T-helper 9 cell (primary cell): Measurements from ENCODE around the gene CD248.
"Not testable (repeated sequence)": the region's sequence is repeated elsewhere in the genome, so short reads cannot be mapped to it uniquely, and the experiment has no call there.

Experiments used
- DNase-seq: peaks from one replicate; pipeline ENCODE4 v3.0.0-alpha.2; 2020

The CD248 gene

DNA sequence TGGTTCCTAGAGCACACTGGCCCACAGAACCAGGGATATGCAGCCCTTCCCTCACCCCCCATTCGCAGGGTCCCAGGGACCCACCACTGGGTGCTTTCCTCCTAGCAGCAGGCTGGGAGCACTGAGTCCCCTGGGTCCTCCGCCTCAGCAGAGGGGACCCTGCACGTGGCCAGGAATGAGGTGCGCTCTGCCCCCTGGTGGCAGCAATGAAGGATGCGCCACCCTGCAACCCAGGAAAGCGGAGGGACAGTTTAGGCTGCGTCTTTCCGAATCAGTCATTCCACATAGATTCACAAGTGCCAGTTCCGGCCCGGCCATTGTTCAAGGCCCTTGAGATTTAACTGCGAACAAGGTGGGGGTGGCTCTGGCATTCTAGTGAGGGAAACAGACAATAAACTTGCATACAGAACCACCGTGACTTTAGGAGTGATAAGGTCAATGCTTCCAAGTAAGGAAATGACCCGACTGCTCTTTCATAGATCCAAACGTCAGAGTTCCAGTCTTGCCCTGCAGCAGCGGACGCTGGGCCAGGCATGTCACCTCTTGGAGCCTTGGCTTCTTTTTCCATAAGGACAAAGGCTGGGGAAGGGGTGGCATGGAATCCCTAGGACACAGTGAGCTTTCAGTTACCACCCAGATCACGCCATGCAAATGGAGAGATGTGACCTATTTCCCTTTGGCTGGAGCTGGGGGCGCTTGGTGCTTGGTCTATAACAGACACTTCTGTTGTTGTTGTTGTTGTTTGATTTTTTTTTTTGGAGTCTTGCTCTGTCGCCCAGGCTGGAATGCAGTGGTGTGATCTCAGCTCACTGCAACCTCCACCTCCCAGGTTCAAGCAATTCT is 11.7 kb upstream of the CD248 start:
- peak; percentile 75 for DNase-seq

DNA sequence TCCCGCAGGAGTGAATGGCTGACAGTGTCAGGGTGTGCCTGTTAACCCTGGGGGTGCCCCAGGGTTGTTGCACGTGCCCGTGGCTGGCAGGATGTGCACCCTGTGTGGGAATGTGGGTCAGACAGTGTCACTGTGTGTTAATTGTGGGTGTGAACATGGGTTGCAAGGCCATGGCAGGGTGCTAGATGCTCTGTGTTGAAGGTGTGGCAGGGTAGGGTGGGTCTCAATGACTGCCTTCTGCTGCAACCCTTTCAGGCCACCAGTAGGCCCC is 11.1 kb upstream of the CD248 start:
- DNase-seq: no peak

DNA sequence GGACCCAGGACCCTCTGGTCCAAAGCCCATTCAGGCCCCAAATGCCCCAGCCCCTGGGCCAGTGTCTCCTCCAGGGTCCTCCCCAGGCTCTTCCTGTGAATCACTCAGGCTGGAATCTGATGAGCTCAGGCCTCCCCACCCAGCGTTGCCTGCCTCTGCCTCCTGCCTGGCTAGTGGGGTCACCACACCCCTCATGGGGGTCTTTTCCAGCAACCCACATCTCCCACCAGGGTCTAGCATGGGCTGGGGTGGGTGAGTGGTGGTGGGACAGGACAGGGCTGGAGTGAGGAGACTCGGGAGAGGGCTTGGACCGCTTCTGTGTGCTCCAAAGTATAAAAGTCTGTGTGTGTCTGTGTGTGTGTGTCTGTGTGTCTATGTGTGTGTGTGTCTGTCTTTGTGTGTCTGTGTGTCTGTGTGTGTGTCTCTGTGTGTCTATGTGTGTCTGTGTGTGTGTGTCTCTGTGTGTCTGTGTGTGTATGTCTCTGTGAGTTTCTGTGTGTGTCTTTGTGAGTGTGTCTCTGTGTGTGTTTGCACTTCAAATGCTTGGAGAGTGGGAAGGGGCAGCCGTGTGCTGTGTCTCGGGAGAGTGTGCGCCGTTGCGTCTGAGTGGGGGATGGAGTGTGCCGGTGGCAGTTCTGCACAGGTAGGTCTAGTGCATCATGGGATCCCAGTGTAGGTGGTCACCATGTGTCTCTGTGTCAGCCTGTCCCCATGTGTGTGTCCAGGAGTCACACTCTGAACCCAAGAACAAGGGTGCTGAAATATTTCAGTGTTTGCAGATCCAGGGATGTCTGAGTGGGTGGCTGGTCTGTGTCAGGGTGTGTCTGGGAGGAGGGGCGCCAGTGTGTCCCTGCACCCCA is 10.6 kb upstream of the CD248 start:
- no peak for DNase-seq

DNA sequence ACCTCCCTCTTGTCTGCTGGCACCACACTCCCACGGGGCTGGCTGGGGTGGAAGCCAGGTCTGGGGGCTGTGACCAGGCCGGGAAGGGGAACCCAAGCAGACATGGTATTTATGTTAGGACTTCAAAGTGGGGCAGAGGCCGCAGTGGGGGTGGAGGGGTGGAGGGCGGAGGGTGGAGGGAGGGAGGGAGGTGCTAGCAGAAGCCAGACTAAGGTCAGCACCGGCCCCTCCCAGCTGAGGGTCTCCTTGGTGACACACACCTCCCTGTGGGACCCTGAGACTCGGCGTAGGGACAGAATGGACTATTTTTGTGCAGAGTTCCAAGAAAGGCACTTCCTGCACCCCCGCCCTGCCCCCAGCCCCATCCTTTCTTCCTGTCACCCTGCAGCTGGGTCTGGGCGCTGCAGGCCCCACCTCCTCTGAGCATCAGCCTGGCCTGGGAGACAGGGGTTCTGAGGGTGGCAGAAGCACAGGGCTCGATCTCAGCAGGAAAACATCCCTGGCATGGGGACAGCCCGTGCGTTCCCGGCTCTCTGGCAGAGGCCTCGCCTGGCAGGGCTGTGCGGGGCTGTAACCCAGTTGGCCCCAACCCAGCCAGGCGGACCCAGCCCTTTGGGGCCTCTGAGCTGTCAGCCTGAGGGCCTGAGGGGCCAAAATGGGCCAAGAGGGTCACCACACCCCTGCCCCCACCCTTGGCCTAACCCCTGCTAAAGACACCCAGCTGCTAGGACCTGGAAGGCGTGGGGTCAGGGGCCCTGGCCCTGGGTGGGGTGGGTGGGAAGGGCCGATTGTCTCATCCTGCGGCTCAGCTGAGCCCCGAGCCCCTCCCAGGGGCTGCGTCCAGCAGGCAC is 9.6 kb upstream of the CD248 start:
- DNase-seq: no peak

DNA sequence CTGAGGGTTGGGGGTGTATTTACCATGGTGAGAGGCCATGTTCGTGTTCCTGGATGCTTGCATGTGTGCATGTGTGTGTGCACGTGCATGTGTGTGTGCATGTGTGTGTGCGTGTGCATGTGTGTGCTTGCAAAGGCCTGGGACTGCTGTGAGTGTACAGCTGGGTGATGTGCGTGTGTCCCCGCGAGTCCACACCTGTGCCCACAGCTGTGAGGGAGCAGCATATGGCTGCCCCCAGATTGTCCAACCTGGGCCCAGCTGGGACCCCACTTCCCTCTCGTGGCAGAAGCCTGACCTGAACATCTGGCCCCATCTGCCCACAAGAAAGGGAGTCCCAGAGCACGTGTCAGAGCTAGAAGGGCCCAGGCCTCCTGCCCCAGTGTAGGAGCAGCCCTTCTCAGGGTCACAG is 8.4 kb upstream of the CD248 start:
- DNase-seq: no peak

DNA sequence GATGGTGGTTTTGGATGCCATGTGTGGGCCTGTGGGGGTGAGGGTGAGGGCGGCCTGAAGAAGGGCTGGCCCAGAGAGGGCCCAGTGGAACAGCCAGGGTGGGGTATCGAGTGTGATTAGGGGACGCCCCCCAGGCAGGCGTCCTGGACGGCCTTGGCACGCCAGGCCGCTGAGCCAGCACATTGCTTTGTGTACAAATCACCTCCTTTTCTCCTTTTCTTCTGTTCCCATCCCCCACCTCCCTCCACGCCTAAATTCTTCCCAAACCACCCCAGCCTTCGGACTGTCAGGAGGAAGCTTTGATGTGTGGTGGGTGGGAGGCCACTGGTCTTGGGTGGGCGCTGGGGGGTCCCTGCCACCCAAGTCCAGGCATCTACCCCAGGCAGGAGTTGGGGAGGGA is 7.8 kb upstream of the CD248 start:
- DNase-seq: no peak

DNA sequence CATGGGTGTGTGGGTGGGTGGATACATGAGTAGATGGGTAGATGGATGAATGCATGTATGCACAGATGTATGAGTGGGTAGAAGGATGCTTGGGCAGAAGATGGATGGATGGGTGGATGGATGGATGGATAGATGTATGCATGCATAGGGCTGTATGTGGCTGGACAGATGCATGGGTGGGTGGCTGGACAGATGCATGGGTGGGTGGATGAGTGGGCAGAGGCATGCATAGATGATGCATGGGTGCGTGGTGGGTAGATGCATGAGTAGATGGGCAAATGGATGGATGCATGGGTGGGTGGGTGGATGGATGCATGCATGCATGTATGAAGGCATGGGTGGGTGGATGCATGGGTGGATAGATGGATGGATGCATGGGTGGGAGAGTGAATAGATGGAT is 6.8 kb upstream of the CD248 start:
- no peak for DNase-seq

DNA sequence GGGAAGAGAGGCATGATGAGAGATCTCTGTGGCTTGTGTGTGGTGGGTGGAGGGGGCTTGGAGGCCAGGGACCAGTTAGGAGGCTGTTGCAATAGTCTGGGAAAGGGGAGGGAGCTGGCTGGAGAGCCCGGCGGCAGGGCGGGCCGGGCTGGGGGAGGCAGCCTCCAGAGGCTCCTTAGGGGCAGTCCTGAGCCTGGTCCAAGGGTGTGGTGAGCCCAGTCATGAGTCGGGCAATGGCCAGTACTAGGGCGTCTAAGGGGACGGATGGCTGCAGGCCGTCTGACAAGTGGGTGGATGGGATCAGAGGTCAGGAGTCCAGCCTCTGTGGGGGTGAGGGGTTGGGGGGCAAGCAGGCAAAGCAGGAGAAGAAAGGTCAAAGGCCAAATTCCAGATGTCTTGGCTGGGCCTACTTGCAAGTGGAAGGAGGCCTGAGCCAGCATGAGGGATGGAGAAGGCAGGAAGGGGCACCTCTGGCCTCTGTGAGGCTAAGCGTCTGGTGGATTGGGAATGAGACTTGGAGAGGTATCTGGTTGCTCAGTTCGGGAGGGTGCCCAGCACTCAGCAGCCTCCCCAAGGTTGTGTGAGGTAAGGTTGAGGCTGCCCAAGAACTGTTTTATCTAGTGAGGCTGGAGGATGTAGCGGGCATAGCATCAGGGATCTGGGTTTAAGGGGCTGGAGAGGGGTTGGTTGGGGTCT is 6.0 kb upstream of the CD248 start:
- no peak for DNase-seq

DNA sequence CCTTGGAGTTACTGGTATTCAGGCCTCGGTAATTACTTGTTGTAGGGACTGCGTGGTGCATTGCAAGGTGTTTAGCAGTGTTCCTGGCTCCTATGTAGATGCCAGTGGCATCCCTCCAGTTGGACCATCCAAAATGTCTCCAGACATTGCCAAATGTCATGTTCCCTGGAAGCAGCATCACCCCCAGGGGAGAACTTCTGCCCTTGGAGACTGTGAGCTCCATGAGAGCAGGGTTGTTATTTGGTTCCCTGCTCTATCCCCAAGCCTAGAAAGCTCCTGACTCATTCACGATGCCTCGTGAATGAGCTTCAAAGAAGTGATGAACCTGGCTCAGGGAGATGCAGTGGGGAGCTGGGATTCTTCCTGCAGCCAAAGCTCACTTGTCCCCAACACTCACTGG is 4.8 kb upstream of the CD248 start:
- DNase-seq: no peak

DNA sequence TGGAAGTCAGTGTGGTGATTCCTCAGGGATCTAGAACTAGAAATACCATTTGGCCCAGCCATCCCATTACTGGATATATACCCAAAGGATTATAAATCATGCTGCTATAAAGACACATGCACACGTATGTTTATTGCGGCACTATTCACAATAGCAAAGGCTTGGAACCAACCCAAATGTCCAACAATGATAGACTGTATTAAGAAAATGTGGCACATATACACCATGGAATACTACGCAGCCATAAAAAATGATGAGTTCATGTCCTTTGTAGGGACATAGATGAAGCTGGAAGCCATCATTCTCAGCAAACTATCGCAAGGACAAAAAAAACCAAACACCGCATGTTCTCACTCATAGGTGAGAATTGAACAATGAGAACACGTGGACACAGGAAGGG is 3.9 kb upstream of the CD248 start:
- not testable (repeated sequence) for DNase-seq

DNA sequence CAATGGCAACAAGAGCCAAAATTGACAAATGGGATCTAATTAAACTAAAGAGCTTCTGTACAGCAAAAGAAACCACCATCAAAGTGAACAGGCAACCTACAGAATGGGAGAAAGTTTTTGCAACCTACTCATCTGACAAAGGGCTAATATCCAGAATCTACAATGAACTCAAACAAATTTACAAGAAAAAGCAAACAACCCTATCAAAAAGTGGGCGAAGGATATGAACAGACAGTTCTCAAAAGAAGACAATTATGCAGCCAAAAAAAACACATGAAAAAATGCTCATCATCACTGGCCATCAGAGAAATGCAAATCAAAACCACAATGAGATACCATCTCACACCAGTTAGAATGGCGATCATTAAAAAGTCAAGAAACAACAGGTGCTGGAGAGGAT is 3.4 kb upstream of the CD248 start:
- DNase-seq: not testable (repeated sequence)

DNA sequence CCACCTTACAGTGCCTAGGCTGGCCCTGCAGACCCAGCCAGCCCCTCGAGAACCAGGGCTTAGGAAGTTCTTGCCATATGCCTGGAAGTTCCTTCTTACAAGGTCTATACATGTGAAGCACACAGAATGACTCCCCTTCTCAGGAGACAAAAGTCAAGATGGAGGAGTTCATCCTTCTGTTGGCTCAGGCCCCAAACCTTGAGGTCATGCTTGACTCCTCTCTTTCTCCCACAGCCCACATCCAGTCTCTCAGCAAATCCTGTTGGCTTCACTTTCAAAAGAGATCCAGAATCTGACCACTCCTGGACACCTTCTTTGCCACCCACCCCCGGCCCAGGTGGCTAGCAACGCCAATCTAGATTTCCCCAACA is 1.7 kb upstream of the CD248 start:
- DNase-seq: no peak

DNA sequence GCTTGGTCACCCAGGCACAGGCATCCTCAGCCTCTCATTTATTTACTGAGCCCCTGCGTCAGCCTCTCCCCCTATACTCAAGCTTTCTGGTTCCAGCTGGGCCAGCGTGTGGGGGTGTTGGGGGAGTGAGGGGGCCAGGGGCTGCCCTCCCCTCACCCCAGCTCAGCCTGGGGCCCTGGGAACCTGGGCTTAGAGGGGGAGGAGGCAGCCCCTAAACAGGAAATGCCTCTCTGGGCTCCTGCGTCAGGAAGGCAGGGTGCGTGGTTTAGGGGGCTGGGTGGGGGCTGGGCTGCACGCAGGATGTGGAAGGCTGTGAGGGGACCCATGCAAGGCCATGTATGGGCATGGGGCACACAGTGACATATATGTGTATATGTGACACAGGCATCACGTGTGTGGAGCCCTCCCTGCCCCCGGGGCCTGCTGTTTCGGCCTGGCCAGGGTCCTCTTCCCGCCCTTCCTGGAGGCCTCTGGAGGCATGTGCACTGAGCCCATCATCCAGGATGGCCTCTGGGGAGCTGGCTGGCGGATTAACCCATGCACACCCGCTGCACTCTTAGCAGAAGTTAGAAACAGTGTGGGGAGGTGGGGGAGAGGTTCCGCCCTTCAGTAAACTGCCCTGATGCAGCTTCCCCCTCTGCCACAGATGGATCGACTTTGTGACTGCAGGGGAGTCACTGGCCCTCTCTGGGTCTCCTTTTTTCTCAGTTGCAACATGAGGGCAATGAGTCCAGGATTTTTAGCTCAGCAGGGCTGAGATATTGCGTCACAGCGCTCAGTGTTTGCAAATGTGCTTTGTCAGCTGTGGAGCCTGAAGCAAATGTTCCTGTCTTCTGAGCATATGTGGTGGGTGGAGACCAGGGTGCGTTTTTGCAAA is 1.1 kb upstream of the CD248 start:
- DNase-seq: no peak

DNA sequence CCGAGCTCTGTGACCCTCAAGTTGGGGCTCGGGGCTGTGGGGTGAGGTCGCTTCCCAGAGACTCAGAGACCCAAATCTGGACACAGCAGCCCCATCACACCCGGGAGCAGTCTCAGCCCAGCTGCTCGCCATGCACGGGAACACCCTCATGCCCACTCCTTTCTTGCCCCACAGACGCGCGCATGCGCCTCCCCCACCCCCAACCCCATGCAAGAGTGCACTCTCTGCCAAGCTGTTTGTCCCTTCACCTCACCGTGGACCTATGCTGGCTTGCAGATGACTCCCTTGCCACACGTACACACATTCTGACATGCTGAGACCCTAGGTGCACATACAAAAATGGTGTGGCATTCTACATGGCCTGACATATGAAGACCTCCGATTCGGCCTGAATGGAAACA is 478 bp upstream of the CD248 start:
- no peak for DNase-seq

DNA sequence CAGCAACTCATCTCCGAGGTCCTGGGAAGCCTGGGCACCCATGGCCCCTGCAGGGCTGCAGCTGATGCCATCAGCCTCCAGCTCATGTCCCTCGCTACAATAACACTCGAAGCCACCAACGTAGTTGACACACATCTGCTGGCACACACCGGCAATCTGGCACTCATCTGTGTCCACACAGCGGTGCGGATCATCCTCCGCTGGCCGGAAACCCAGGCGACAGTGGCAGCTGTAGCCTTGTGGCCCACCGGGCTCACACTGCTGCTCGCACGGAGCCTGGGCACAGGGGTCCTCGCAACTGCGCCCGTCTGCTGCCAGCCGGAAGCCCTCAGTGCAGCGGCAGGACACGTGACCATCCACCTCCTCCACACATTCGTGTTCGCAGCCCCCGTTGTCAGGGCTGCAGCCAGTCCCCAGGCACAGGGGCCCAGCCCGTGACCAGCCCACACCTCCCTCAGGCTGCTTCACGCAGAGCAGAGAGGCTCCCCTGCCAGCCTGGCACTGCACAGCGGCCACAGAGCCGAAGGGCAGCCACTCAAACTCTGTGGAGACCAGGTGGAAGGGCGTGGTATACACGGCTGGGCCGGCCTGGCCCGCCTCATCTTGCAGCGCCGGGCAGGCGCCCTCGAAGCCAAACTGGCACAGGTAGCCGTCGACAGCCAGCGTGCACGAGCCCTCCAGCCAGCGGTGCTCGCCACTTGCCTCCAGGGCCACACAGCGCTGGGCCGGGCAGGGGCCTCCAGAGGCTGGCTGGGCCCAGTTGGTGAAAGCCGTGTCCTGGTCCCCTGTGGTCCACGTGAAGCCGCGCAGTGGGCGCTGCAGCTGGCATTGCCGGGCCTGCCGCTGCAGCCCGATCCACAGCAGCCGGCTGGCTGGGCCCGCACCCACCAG is 678 bp downstream of the CD248 start:
- DNase-seq: no peak

DNA sequence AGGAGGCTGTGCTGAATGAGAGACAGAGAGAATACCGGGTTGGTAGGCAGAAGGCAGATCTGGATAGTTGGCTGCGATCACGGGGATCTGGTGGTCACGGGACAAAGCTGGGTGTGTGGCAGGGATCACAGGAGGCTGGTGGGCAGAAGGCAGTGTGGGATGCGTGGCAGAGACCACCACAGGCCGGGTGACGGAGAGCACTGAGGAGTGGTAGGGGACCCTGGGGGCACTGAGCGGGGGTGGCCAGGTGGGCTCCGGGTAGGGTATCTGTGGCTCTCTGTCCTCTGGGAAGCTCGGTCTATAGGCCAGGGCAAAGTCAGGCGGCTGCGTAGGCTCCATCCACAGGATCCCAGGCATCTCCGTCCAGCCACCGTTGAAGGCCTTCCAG is 1.4 kb downstream of the CD248 start:
- no peak for DNase-seq

DNA sequence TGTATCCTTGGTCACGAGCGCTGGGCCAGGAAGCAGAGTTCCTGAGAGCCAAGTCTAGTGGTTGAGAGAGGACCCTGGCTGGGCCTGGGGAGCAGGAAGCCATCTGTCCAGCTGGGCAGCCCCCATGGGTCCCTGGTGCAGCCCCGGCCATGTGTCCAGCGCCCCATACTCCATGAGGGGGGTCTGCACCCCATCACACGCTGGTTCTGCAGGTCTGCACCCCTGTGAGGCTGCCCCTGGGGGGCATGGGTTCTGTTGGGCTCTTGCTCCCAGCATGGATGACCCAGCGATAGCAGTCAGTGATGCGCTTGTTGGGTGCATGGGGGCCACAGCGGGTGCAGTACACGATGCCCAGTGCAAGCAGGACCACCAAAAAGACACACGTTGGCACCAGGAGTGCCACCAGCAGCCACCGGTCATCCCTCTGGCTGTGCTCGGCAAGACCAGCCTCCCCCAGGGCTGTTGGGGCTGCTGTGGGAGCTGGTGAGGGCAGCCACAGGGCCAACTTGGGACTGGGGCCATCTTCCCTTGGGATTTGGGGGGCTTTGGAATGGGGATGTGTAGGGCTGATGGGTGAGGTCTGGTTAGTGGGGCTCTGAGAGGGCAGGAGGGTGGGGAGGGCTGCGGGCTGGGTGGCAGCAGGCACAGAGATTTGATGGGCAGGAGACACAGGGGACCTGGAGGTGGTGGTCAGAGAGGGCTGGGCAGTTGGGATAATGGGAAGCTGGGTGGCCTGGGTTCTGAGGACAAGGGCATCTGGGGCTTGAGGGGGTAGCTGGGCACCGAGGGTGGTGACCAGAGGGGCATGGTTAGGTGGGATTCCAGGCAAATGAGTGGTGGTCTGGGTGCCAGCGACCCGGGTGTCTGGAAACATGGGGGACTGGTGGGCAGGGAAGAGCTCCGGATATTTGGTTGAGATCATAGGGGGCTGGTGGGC is 2.0 kb downstream of the CD248 start:
- no peak for DNase-seq

DNA sequence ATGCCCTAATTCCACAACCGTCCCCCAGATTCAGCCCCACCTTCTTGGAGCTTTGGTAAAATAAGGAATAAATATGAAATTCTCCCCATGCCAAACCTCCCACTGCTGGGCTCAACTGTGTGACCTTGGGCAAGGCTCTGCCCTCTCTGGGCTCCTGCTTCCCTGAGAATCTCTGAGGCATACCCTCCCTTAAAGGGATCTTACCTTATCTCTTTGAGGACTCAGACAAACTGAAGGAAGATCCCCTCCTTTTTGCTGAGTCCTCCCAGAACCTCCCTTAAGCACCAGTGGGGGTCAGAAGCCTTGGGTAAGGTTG is 2.7 kb downstream of the CD248 start:
- DNase-seq: no peak

DNA sequence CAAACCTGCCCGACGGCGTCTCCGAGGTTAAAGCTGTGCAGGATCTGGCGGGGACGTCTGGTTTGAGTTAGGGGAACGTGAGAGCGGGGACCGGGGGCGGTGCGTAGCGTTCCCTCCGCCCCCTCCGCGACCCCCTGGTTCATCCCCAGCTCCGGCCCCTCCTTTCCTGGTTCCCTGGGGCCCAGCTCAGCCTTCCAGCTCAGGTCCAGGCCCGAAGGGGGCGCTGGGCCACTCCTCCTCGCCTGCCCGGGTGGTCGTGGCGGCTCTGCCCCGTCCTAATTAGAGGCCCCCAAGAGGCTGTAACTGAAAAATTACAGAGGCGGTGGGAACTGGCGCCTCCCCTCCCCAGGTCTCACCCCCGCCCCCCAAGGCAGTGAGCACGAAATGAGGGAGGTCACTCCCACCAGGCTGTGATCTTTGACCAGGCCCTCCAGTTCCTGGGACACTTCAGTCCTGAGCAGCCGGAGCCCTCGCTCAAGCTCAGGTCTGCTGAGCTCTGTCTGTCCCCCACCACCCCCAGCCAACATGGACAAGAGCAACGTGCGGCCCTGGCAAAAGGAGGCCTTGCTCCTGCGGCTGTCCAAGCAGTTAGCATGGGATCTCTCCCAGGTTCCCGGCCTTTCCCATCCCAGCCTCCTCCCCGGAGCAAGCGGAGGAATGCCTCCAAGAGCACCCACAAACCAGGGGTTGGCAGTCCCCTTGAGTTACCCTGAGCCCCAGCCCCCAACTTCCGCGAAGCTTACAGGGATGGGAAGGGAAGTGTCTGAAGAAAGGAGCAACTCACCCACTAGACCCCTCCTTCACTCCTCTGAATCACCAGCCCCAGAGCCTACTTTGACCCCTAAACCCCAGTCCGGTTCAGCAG is 3.3 kb downstream of the CD248 start:
- no peak for DNase-seq
